Body of pancreas (tissue), 4 donors: ENCODE results near the gene LTBP2.

Experiments used
- POLR2A ChIP-seq, 3 donors: fragments of 450-650 bp; IDR thresholded peaks; one replicate each; pipeline ENCODE4 v1.6.1; 2016; ENCODE audit warnings: antibody characterized with exemption in 3 of 3, mild to moderate bottlenecking in 2 of 3
- TF ChIP-seq, protein P1 (sequence below), 7 experiments: fragments of 450-650 bp in 4 of 7; fragments of 200-600 bp in 3 of 7; sonication (generic) in 3 of 7; IDR thresholded peaks; one replicate each; pipeline ENCODE4 v1.5.1; 2016 to 2019; ENCODE audit warnings: antibody characterized with exemption in 7 of 7

GRCh38 chr14:74649673-74650072, 37.6 kb upstream of the LTBP2 start:
- TF ChIP-seq, protein P1, sequence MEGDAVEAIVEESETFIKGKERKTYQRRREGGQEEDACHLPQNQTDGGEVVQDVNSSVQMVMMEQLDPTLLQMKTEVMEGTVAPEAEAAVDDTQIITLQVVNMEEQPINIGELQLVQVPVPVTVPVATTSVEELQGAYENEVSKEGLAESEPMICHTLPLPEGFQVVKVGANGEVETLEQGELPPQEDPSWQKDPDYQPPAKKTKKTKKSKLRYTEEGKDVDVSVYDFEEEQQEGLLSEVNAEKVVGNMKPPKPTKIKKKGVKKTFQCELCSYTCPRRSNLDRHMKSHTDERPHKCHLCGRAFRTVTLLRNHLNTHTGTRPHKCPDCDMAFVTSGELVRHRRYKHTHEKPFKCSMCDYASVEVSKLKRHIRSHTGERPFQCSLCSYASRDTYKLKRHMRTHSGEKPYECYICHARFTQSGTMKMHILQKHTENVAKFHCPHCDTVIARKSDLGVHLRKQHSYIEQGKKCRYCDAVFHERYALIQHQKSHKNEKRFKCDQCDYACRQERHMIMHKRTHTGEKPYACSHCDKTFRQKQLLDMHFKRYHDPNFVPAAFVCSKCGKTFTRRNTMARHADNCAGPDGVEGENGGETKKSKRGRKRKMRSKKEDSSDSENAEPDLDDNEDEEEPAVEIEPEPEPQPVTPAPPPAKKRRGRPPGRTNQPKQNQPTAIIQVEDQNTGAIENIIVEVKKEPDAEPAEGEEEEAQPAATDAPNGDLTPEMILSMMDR (IDR thresholded peaks at IDR 0.05) = no peak
- TF ChIP-seq POLR2A (IDR thresholded peaks at IDR 0.05) = no peak
